Suppressor macrophage (primary cell): ENCODE data around the gene IMMP2L.
A peak's percentile ranks its signal among the peaks of the same experiment; 100 is the strongest.
"Not testable (repeated sequence)": the region's sequence is repeated elsewhere in the genome, so short reads cannot be mapped to it uniquely, and the experiment has no call there.

ENCODE experiments used
- DNase-seq, 4 experiments: peaks; one replicate each; pipeline ENCODE4 v3.0.0-alpha.2; 2020 to 2022

The IMMP2L gene

GRCh38 chr7:111505422-111505821 lies 56.9 kb downstream of the IMMP2L start:
- DNase-seq, result not testable (repeated sequence)

GRCh38 chr7:111501799-111502198 lies 60.5 kb downstream of the IMMP2L start:
- not testable (repeated sequence) for DNase-seq

- no peak for DNase-seq
Measured at GRCh38 chr7:111499027-111499426, 63.3 kb downstream of the IMMP2L start.

- peak in 1 of 4 experiments; percentile 2 for DNase-seq
Measured at GRCh38 chr7:111498391-111499007, 63.8 kb downstream of the IMMP2L start.

- DNase-seq, result no peak
Measured at GRCh38 chr7:111495173-111495810, 67.0 kb downstream of the IMMP2L start.

- DNase-seq, result no peak
Measured at GRCh38 chr7:111492234-111492633, 70.1 kb downstream of the IMMP2L start.

- peak; percentile 40 to 76 (median 54) for DNase-seq
Measured at GRCh38 chr7:111486472-111487142, 75.7 kb downstream of the IMMP2L start.

GRCh38 chr7:111485701-111486380 lies 76.5 kb downstream of the IMMP2L start:
- no peak for DNase-seq

- no peak for DNase-seq
Measured at GRCh38 chr7:111483078-111483477, 79.2 kb downstream of the IMMP2L start.

GRCh38 chr7:111477462-111478225 lies 84.6 kb downstream of the IMMP2L start:
- DNase-seq, result no peak

GRCh38 chr7:111476586-111477293 lies 85.6 kb downstream of the IMMP2L start:
- no peak for DNase-seq

- DNase-seq, result no peak
Measured at GRCh38 chr7:111475959-111476358, 86.3 kb downstream of the IMMP2L start.

- no peak for DNase-seq
Measured at GRCh38 chr7:111475419-111475748, 86.9 kb downstream of the IMMP2L start.

GRCh38 chr7:111474723-111475418 lies 87.4 kb downstream of the IMMP2L start:
- no peak for DNase-seq

- DNase-seq, result no peak
Measured at GRCh38 chr7:111473449-111474198, 88.7 kb downstream of the IMMP2L start.

- no peak for DNase-seq
Measured at GRCh38 chr7:111470998-111471397, 91.3 kb downstream of the IMMP2L start.

- not testable (repeated sequence) for DNase-seq
Measured at GRCh38 chr7:111469894-111470293, 92.4 kb downstream of the IMMP2L start.

- DNase-seq, result not testable (repeated sequence)
Measured at GRCh38 chr7:111465774-111466173, 96.5 kb downstream of the IMMP2L start.

- DNase-seq, result no peak
Measured at GRCh38 chr7:111460695-111461094, 101.6 kb downstream of the IMMP2L start.

- no peak for DNase-seq
Measured at GRCh38 chr7:111459757-111460280, 102.5 kb downstream of the IMMP2L start.
